Hematopoietic multipotent progenitor cell treated with erythropoietin and hydrocortisone succinate and interleukin-3 and kit ligand, for 17 days (in vitro differentiated cells): Measurements from ENCODE around the gene SCAMP3.

Experiments used
- DNase-seq: peaks from one replicate; pipeline ENCODE4 v3.0.0-alpha.2; 2015; ENCODE audit warnings: low spot score

SCAMP3 gene

GRCh38 chr1:155285631-155286044 lies 23.5 kb upstream of the SCAMP3 start:
- DNase-seq, result no peak

- no peak for DNase-seq
These were observed 22.9 kb upstream of the SCAMP3 start for GRCh38 chr1:155285063-155285462.

DNA sequence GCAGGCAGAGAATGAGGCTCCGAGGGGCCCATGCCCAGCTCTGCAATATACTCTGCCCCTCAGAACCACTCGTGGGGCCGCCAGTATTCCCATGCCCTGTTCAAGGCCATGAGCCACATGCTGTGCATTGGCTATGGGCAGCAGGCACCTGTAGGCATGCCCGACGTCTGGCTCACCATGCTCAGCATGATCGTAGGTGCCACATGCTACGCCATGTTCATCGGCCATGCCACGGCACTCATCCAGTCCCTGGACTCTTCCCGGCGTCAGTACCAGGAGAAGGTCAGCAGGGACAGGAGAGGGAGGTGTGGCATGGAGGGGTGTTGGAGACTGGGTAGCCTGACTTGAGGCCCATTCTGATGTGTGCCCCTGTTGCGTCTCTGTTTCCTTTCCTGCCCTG lies 22.3 kb upstream of the SCAMP3 start:
- DNase-seq, result no peak

- DNase-seq, result no peak
These were observed 20.4 kb upstream of the SCAMP3 start for GRCh38 chr1:155282488-155283091.

- DNase-seq, result no peak
These were observed 17.1 kb upstream of the SCAMP3 start for GRCh38 chr1:155279268-155279667.

DNA sequence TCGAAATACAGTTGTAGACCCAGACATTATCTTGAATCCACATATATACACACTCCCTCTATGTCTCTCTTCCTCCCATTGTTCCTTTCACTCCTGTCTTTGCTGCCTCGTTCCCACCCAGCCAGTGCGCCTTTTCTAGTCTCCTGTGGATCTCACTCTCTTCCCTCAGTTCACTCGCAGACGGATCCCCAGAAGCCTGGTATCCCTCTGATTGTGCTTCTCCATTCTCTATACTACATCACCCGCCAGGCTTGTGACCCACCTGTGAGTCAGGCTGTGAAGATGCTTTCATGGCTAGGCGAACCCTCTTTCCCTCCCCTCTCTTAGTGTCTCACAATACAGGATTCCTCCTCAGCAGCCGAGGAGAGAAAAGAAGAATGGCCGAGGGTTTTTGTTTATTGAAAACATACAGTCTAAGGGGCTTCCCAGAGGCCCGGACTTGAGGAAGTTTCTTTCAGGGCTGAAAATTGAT lies 16.6 kb upstream of the SCAMP3 start:
- DNase-seq, result no peak

DNA sequence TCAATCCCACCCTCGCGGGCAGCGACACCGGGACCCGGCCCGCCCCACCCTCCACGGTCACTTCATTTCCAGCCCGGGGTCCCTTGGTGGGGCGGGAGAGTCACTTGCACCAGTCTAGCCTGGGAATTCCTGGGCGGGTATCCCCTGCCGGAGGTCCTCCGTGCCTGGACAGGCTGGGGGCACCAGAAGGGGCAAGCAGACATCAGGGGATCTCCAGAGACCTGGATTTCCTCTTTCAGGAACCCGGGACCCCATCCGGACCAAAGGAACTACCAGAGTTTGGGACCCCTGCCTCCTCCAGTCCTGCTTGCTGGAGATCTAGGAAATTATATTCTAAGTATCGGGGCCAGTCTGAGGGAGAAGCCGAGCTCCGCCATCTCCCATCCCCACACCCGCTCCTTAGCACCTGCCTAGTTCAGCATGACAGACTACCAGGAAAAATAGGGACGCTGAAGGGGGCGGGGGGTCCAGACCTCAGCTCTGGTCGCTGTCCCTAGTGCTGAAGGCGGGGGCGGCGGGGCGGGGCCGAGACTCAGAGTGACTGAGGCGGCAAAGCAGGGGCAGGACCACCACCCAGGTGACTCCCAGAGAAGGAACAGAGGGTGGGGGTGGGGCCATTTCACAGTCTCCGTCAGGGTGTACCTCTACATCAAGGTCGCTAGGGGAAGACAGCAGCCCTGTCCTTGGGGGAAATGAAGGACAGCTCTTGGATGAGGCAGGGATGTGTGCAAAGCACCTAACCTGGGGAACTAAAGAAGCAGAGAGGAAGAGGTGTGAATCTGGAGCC lies 15.9 kb upstream of the SCAMP3 start:
- peak; percentile 24 for DNase-seq

DNA sequence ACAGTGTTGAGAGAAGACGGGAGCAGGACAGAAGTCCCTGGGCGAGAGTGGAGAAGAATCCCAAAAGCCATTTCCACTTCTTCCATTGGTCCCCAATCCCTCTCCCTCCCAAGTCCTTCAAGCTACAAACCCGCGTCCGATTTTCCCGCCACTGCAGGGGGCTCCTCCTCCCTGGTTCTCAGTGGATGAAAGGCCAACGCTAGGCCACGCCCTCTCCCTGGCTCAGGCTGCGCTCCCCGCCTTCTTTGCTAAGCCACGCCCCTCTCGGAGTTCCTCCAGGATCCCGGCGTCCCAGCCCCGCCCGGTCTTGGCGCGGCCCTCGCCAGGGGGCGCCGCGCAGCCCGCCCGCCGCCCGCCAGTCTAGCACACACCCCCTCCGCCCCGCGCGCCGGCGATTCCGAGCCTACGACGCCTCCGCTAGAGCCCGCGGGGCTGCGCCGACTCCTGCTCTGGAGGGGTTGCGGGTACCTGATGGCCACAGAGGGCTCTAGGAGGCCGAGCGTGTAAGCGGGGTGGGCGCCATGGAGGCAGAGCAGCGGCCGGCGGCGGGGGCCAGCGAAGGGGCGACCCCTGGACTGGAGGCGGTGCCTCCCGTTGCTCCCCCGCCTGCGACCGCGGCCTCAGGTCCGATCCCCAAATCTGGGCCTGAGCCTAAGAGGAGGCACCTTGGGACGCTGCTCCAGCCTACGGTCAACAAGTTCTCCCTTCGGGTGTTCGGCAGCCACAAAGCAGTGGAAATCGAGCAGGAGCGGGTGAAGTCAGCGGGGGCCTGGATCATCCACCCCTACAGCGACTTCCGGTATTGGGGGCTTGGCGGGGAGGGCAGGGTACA lies 15.1 kb upstream of the SCAMP3 start, which contains the start of gene HCN3:
HCN3 (plus strand) TSS at position 394 of the 832 bp plus-strand sequence; CDS start at position 522, 128 bp downstream.
- peak; percentile 98 for DNase-seq

GRCh38 chr1:155273343-155274245 lies 11.4 kb upstream of the SCAMP3 start, which contains the start of gene CLK2:
Gene CLK2, minus strand, starts transcription at chr1:155273504. Its CDS starts 2,527 bp downstream, at chr1:155270977.
- DNase-seq, result peak; percentile 93

DNA sequence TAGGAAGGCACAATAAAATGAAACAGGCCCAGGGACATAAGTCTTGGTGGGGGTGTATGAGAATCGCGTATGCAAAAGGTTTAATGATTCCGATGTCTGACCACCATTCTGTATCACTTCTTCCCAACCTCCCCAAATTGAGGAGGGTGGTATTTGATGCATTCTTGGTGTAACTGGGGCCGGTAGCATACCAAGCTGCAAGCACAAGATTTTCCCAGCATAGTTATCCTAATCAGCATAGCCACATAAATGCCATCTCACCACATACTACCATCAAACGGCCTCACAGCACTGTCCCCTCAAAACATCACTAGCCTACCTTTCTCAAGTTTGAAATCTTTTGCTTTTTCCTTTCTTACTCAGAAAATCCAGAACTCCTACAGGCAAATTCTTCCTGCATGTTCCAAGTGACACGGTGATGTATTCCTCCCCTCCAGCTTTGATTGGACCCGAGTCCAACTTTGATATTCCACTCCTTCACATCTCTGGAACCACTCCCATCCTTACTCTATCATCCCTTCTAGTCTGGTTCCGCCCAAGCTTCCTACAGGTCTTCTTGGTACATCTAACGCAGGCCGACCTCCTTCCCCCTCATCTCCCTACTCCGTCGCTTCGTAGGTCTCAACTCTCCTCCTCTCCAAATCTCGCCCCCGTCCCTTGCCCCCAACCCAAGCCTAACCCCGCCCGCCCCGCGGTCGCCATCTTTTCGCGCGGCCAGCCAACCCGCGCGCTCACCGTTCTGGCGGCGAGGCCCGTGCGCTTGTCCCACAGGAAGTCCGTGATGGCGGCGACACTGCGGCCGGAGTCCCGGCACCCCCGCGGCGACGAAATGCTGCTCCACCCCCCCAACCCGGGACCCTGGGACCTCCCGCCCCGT lies 10.5 kb upstream of the SCAMP3 start:
- peak; percentile 51 for DNase-seq

- no peak for DNase-seq
These were observed 7.2 kb upstream of the SCAMP3 start for GRCh38 chr1:155269381-155269780.

GRCh38 chr1:155268630-155269029 lies 6.5 kb upstream of the SCAMP3 start:
- no peak for DNase-seq

- DNase-seq, result no peak
These were observed 5.2 kb upstream of the SCAMP3 start for GRCh38 chr1:155267373-155267772.

- DNase-seq, result no peak
These were observed 4.4 kb upstream of the SCAMP3 start for GRCh38 chr1:155266553-155266952.

GRCh38 chr1:155263067-155263466 lies 907 bp upstream of the SCAMP3 start:
- no peak for DNase-seq

DNA sequence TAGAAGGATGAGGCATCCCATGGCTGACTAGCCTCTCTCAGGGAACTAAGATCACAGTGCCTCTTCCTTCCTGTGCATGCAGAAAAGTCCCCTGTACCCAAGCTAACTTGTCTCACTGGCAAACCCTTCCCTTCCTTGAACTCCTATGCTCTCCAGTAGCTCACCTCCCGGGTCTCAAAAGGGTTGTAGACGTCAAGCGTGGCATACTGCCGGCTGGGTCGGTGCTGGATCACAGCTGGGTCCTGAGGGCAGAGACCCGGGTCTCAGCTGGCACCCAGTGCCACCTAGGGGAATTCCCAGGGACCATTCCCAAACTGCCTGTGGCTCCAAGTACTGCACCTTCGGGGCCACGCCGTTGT lies 688 bp downstream of the SCAMP3 start:
- peak; percentile 39 for DNase-seq

GRCh38 chr1:155260276-155260675 lies 1.9 kb downstream of the SCAMP3 start:
- DNase-seq, result no peak

DNA sequence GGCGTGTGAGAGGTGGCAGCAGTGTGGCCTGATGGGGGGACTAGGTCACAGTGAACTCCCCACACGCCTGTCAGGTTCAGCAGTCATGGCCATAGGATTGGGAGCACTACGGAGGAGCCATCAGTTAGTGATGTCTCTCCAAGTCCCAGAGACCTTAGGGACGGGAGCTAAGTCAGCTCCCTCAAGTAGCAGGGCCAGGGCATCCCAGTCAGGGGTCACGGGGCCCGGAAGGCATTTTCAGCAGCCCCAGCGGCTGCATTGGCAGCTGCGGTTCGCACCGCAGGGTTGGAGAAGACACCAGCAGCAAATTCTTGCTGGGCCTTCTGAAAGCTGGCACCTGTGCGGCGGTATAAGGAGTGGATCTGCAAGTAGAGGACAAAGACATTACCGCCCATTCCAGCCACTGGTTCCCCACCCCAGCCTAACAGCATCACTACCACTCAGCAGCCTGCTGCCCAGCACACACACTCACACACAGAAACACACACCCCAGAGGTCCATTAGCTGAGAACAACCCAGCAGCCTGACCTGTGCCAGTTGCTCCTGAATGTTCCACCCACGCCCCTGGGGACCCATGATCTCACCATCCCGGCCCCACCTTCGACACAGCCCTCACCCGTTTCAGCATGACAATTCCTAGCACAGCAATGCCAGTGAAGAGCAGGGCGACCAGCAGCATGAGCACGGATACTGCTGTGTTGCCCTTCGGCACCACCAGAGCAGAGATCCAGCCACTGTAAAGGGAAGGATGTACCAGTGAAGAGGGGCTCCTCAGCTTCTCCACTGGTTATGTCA lies 5.9 kb downstream of the SCAMP3 start:
- no peak for DNase-seq

- peak; percentile 40 for DNase-seq
These were observed 6.7 kb downstream of the SCAMP3 start, which contains the start of gene ENTREP3 for GRCh38 chr1:155255243-155256007. Gene ENTREP3, minus strand, starts transcription at chr1:155255483. Its CDS starts 606 bp downstream, at chr1:155254877.
